Retinal pigment epithelial cell (primary cell): ENCODE data around the gene NECTIN1.

ENCODE experiments used
- DNase-seq: peaks from one replicate; pipeline ENCODE4 v3.0.0-alpha.2; 2010; ENCODE audit warnings: low read depth
- H3K4me3 ChIP-seq: 2 replicates; pipeline ENCODE4 v1.5.1; 2011; ENCODE audit warnings: mild to moderate bottlenecking, low read length, control low read depth, moderate library complexity
- CTCF ChIP-seq: conservative IDR thresholded peaks from 2 replicates; pipeline ENCODE4 v1.5.1; 2011; ENCODE audit warnings: low read depth, low read length, control low read depth, inconsistent platforms

Gene NECTIN1

DNA sequence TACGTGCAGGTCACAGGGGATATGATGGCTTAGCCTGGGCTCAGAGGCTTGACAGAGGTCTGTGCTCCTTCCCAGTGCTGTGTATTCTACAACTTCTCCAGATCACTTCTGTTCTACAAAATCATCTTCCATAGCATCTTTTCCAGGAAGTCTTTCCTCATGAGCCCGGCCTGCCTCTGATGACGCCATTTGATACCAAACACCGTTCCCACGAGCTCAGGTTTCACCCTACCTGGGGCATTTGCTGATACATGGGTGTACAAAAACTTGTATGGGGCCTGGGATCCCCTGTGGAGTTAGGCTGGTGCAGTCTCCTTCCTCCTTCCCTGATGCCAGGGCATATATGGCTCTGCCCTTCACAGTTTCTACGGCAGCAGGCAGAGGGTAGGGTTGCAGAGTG, 78.7 kb downstream of the NECTIN1 start:
- no peak overlapping the region for H3K4me3 ChIP-seq
- TF ChIP-seq CTCF, result no peak
- no peak for DNase-seq

GRCh38 chr11:119647254-119647653, 81.7 kb downstream of the NECTIN1 start:
- no peak for DNase-seq
- no peak overlapping the region for H3K4me3 ChIP-seq
- TF ChIP-seq CTCF, result no peak

GRCh38 chr11:119645018-119645417, 84.0 kb downstream of the NECTIN1 start:
- no peak for TF ChIP-seq CTCF
- DNase-seq, result no peak
- no peak overlapping the region for H3K4me3 ChIP-seq

- H3K4me3 ChIP-seq, result no peak overlapping the region
- DNase-seq, result no peak
- TF ChIP-seq CTCF, result no peak
Observed at GRCh38 chr11:119644502-119644901, 84.5 kb downstream of the NECTIN1 start.

GRCh38 chr11:119643876-119644225, 85.1 kb downstream of the NECTIN1 start:
- no peak for TF ChIP-seq CTCF
- DNase-seq, result no peak
- H3K4me3 ChIP-seq, result no peak overlapping the region

DNA sequence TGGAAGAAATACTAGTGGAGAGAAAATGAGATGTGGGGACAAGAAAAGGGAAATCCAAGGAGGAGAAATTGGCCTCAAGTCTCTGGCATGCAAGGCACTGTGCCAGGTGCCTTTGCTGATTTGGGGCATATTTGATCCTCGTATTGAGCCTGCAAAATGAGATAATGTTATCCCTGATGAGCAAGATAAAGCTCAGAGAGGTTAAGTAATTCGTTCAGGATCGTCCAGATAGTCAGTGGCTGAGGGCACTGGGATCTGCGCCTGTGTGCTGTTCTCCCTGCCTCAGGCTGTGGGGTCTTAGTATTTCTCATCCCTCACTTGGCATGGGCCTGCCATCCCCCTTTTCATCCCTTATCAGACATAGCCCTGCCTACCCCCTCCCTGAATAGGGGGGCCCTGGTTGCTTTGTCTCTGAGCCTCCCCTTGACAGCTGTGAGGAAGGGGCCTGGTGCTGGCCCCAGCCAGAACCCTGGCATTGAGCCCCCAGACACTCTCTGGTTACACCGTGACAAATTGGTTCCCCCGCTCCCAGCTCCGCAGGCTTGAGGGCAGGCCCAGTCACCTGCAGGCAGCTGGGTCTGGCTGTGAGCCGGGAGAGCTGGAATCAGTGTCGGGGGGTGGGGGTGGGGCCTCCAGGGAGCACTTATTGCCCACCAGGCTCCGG, 85.7 kb downstream of the NECTIN1 start:
- TF ChIP-seq CTCF, result no peak
- no peak for DNase-seq
- no peak overlapping the region for H3K4me3 ChIP-seq

DNA sequence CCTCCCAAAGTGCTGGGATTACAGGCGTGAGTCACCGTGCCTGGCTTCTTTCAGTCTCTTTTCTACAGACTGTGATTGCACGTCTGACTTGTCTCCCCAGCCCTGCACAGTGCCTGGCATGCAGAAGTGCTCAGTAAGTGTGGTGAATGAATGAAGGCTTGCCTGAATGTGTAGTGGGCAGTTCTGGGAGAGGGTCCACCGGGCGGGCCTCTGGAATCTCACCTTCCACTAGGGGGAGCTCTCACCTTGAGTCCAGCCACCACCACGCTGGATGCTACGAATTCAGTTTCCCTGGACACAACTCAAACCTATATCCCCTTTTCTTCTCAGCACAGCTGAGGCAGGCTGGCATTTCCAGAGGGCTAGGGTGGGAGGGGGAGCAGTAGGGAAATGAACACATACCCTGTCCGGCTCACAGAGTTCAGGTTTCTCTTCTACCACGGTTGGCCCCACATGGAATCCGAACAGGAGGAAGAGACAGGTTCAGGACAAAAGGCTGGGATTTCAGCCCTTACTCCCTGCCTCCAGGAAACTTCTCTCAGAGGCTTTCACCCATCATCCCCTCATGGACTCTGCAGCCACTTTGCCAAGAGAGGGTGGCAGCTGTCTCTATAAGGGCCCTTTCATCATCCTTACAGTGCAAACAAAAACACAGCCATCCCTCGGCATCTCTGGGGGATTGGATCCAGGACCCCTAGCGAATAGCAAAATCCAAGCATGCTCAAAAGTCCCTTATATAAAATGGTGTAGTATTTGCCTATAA, 86.8 kb downstream of the NECTIN1 start:
- no peak overlapping the region for H3K4me3 ChIP-seq
- TF ChIP-seq CTCF, result peak; percentile 58
- no peak for DNase-seq
